Testis (tissue), 3 donors: Measurements from ENCODE around the gene FRAS1. TPM values are rescaled to one million over a fixed set of nuclear protein-coding genes. Genes with fewer than 3 reads are reported as not detected.

ENCODE experiments used
- DNase-seq: peaks from one replicate; pipeline ENCODE4 v3.0.0-alpha.2; 2019
- H3K27ac ChIP-seq, 2 donors: fragments of 200-600 bp; sonication (generic); one replicate each; pipeline ENCODE4 v1.5.1; 2019
- H3K27me3 ChIP-seq: fragments of 200-600 bp; sonication (generic); one replicate; pipeline ENCODE4 v1.5.1; 2019
- H3K36me3 ChIP-seq: fragments of 200-600 bp; sonication (generic); one replicate; pipeline ENCODE4 v1.5.1; 2017; ENCODE audit warnings: low read depth; ENCODE audit errors: missing control alignments
- H3K4me1 ChIP-seq: fragments of 200-600 bp; sonication (generic); one replicate; pipeline ENCODE4 v1.5.1; 2019
- H3K4me3 ChIP-seq, 2 donors: fragments of 200-600 bp; sonication (generic); one replicate each; pipeline ENCODE4 v1.5.1; 2017 to 2019
- H3K9me3 ChIP-seq: fragments of 200-600 bp; sonication (generic); one replicate; pipeline ENCODE4 v1.5.1; 2017
- CTCF ChIP-seq, 3 experiments: fragments of 450-650 bp in 2 of 3; fragments of 200-600 bp in 1 of 3; sonication (generic) in 1 of 3; IDR thresholded peaks; one replicate each; pipeline ENCODE4 v1.5.1; 2016 to 2019; ENCODE audit warnings: antibody characterized with exemption in 3 of 3, mild to moderate bottlenecking in 2 of 3, moderate library complexity in 1 of 3
- POLR2A ChIP-seq: fragments of 450-650 bp; IDR thresholded peaks from one replicate; pipeline ENCODE4 v1.6.1; 2017; ENCODE audit warnings: antibody characterized with exemption, mild to moderate bottlenecking, moderate library complexity
- WGBS, 2 donors: methylation state at CpG; one replicate each; pipeline ENCODE4 v1.1.5; 2018; 5-methylcytosine and 5-hydroxymethylcytosine counted together
- intact Hi-C: fragments of 100-400 bp; cut with DNase I; formaldehyde crosslinking; loops from one replicate; pipeline ENCODE4 v1.15.1; 2023; ENCODE audit warnings: low total_unique reads
- polyA plus RNA-seq: library from polyadenylated mRNA; stranded (reverse); fragments of 350-450 nt; fragmentation: Illumina TruSeq; extraction: RNeasy Lipid Tissue Mini Kit (QIAGEN cat#74804); gene quantifications from one replicate; pipeline ENCODE4 v1.2.3, GENCODE V29; 2014; ENCODE audit warnings: low read depth, low replicate concordance; ENCODE audit not compliant: insufficient read depth
- total RNA-seq, 2 donors: library from RNA; depleted of rRNA; stranded (reverse); fragments of >200 nt; gene quantifications; one replicate each; pipeline ENCODE4 v1.2.3, GENCODE V29; 2016

The FRAS1 gene
- total and polyA plus RNA-seq, 3 donors from 2014 or later, result 2.2 to 3.7 (median 3.5) TPM

GRCh38 chr4:78556665-78557064, 499.5 kb downstream of the FRAS1 start:
- Histone ChIP-seq H3K27me3 (no peaks in the 10 kb centered on the region), H3K9me3 (no peaks in the 10 kb centered on the region), H3K4me3 (no peak overlapping the region), H3K36me3 (no peaks in the 10 kb centered on the region), H3K4me1 (no peaks in the 10 kb centered on the region), H3K27ac (no peak overlapping the region)
- WGBS, 2 donors, result 91 to 94% methylated on average over 4 of the region's 4 CpGs
- intact Hi-C loops, result no loop called here
- no peak for TF ChIP-seq CTCF (IDR thresholded peaks at IDR 0.05)
- no peak for TF ChIP-seq POLR2A
- no peak for DNase-seq

DNA sequence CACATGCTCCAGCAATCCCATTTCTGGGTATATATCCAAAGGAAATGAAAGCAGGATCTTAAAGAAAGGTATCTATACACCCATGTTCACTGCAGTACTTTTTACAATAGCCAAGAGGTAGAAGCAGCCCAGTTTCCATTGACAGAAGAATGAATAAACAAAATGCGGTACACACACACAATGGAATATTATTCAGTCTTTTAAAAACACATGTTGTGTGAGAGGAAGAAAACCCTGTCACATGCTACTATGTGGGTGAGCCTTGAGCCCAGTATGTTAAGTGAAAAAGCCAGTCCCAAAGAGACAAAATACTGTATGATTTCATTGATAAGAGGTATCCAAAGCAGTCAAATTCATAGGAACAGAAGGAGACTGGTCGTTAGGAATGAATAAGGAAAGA, 500.7 kb downstream of the FRAS1 start:
- intact Hi-C loops, result no loop called here
- no peak overlapping the region for H3K4me3 ChIP-seq
- no peak overlapping the region for H3K27ac ChIP-seq
- no peaks in the 10 kb centered on the region for H3K9me3 ChIP-seq
- no peak for DNase-seq
- no peaks in the 10 kb centered on the region for H3K27me3 ChIP-seq
- WGBS, 2 donors, result 84 to 85% methylated on average over 2 of the region's 2 CpGs
- no peaks in the 10 kb centered on the region for H3K36me3 ChIP-seq
- no peaks in the 10 kb centered on the region for H3K4me1 ChIP-seq
- no peak for TF ChIP-seq CTCF (IDR thresholded peaks at IDR 0.05)
- TF ChIP-seq POLR2A, result no peak

DNA sequence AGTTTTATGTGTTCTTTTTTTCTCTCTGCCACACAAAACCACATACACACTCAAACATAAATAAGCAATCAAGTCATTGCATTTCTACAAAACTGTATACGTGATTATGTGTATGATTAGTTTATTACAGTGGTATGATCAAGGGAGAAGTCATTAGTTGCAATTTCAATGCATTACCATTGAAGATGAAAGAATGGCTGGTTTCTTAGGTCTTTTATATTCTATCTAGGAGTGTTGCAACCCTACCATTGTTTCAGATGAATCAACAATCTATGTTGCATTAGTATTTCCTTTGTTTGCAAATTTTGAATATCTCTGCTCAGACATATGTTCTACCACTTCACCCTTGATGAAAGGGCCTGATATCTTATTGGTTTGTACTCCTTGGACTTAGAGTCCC, 501.3 kb downstream of the FRAS1 start:
- TF ChIP-seq CTCF (IDR thresholded peaks at IDR 0.05), result no peak
- no peak for TF ChIP-seq POLR2A
- WGBS, 2 donors, result 85 to 87% methylated on average over 1 of the region's 1 CpG
- Histone ChIP-seq H3K4me1 (no peaks in the 10 kb centered on the region), H3K9me3 (no peaks in the 10 kb centered on the region), H3K4me3 (no peak overlapping the region), H3K36me3 (no peaks in the 10 kb centered on the region), H3K27ac (no peak overlapping the region), H3K27me3 (no peaks in the 10 kb centered on the region)
- intact Hi-C loops, result no loop called here
- DNase-seq, result no peak

GRCh38 chr4:78560296-78560963, 503.3 kb downstream of the FRAS1 start:
- no peaks in the 10 kb centered on the region for H3K9me3 ChIP-seq
- no peak overlapping the region for H3K4me3 ChIP-seq
- H3K27ac ChIP-seq, result no peak overlapping the region
- 87 to 90% methylated on average over 2 of the region's 2 CpGs for WGBS, 2 donors
- TF ChIP-seq POLR2A, result no peak
- TF ChIP-seq CTCF (IDR thresholded peaks at IDR 0.05), result no peak
- no peaks in the 10 kb centered on the region for H3K36me3 ChIP-seq
- no peak for DNase-seq
- intact Hi-C loops, result no loop called here
- no peaks in the 10 kb centered on the region for H3K4me1 ChIP-seq
- H3K27me3 ChIP-seq, result no peaks in the 10 kb centered on the region

DNA sequence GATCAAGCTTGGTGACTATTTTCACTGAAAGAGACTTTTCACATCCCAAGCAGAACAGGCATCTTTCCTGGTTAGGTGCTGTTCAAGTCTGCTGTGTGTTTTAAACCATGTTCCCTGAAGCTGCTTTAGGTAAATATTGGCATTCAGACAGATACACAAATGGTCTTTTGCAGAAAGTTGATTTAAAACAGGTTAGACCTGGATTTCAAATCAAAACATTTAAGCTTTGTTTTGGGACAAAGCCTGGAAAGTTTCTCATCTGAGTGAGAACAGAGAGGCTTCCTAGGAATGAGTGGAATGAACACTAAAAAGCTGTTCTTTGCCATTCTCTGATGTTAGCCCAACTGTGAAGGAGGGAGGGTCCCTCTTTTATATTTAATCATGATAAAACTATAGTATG, 504.6 kb downstream of the FRAS1 start:
- Histone ChIP-seq H3K27ac (no peak overlapping the region), H3K27me3 (no peaks in the 10 kb centered on the region), H3K4me1 (no peaks in the 10 kb centered on the region), H3K36me3 (no peaks in the 10 kb centered on the region), H3K9me3 (no peaks in the 10 kb centered on the region), H3K4me3 (no peak overlapping the region)
- intact Hi-C loops, result no loop called here
- DNase-seq, result no peak
- TF ChIP-seq CTCF (IDR thresholded peaks at IDR 0.05), result no peak
- TF ChIP-seq POLR2A, result no peak
